ENCODE measurements around the gene TLR9. TPM values are rescaled to one million over a fixed set of nuclear protein-coding genes. Genes with fewer than 3 reads are reported as not detected.
A peak's percentile ranks its signal among the peaks of the same experiment; 100 is the strongest.

TLR9 gene
- total and polyA plus RNA-seq, 8 donors: 0.21 to 1.5 (median 0.41) TPM; not detected in 1

DNA sequence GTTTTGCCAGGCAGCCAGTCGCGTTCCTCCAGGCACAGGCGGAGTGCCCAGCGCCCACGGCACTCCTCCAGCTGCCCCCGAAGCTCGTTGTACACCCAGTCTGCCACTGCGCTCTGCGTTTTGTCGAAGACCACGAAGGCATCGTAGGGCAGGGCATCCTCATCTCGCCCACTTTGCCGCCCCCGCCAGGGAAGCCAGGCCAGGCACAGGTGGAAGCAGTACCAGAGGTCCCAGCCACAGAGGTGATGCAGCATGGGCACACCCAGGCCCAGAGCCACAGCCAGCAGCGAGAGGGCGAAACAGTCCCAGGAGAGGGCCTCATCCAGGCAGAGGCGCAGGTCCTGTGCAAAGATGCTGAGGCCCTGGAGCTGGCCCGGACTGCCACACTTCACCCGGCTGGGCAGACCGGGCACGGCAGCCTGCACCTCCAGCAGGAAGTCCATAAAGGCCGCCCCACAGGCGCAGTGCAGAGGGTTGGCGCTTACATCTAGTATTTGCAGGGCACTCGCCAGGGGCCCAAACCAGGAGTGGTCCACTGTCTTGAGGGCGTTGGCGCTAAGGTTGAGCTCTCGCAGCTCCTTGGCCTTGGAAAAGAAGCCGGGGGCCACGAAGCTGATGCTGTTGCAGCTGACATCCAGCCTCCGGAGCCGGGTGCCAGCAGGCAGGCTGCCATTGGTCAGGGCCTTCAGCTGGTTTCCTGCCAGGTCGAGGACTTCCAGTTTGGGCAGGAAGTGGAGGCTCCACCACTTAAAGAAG, 3.7 kb downstream of the TLR9 start:
- H3K27me3 ChIP-seq: no peaks in the 10 kb centered on the region
- peaks cover 0 to 21% of the 10 kb centered on the region in 2 donors for H3K36me3 ChIP-seq
- peak overlapping the region in 1 of 2 donors; percentile 28 for H3K27ac ChIP-seq
- H3K4me1 ChIP-seq: peaks cover 15 to 69% of the 10 kb centered on the region in 2 donors
- H3K4me3 ChIP-seq: no peak overlapping the region
- TF ChIP-seq CTCF (IDR thresholded peaks at IDR 0.05): no peak
- intact Hi-C loops (cut with DNase I): loop anchor here in 1 of 2 donors (10.0 kb wide), 1 partner anchor 123 kb away; no protein-coding TSS in a partner anchor
- no peaks in the 10 kb centered on the region for H3K9me3 ChIP-seq
- ATAC-seq (no peak), DNase-seq (peak in 1 of 4 donors; percentile 73)

DNA sequence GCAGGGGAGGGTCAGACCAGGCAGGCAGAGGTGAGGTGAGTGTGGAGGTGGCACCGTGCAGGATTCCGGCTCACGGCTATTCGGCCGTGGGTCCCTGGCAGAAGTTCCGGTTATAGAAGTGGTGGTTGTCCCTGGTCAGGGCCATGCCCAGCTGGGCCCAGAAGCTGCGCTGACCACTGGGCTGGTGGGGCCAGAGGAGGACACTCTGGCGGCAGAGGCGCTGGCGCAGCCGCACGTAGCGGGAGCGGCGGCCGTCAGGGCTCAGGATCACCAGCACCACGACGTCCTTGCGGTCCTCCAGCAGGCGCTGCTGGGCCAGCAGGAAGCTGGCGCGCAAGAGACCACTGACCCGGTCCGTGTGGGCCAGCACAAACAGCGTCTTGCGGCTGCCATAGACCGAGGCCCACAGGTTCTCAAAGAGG, 4.3 kb downstream of the TLR9 start:
- DNase-seq: no peak
- Histone ChIP-seq H3K27me3 (no peaks in the 10 kb centered on the region), H3K36me3 (peaks cover 0 to 23% of the 10 kb centered on the region in 2 donors), H3K4me3 (no peak overlapping the region), H3K4me1 (peaks cover 20 to 70% of the 10 kb centered on the region in 2 donors), H3K27ac (no peak overlapping the region), H3K9me3 (no peaks in the 10 kb centered on the region)
- ATAC-seq: no peak
- intact Hi-C loops (cut with DNase I): loop anchor here in 1 of 2 donors (10.0 kb wide), 1 partner anchor 124 kb away; no protein-coding TSS in a partner anchor
- TF ChIP-seq CTCF (IDR thresholded peaks at IDR 0.05): no peak

GRCh38 chr3:52220380-52221026, 4.9 kb downstream of the TLR9 start:
- Histone ChIP-seq H3K9me3 (no peaks in the 10 kb centered on the region), H3K36me3 (peaks cover 0 to 30% of the 10 kb centered on the region in 2 donors), H3K4me3 (no peak overlapping the region), H3K27ac (no peak overlapping the region), H3K27me3 (no peaks in the 10 kb centered on the region), H3K4me1 (peaks cover 20 to 70% of the 10 kb centered on the region in 2 donors)
- intact Hi-C loops (cut with DNase I): loop anchor here in 1 of 2 donors (10.0 kb wide), 1 partner anchor 124 kb away; no protein-coding TSS in a partner anchor
- peak; percentile 75 for ATAC-seq
- DNase-seq: peak in 3 of 4 donors; percentile 80 to 95 (median 80)
- peak; percentile 86 to 96 for TF ChIP-seq CTCF (IDR thresholded peaks at IDR 0.05)

DNA sequence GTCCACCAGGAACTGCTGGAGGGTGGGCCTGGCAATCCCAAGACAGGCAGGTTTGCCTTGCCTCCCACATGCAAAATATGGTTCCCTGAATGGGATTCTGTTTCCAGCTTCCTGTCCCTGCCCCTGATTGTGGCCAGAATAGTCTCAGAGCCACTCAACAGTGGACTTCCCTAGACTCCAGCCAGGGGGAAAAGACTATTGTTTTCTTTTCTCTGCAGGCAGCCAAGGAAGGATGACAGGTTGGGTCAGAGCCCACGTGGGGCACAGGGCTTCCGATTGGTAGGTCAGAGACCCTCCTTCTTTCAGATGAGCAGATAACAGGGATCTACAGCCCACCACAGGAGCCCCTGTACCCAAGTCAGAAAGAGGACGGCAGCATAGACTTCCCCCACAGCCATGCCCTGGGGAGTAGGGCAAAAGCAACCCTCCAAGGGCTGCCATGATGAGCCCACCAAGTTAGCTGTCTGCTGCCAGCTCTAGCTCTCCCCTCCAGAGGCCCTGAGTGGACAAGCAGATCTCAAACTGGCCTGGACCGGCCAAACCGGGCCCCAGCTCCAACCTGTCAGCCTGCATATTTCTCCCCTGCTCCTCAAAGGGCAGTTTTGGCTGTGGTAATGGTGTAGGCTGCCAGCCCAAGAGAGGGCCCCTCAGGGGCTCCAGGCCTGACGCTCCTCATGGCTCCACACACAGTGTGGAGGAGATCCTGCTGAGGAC, 6.4 kb downstream of the TLR9 start:
- H3K36me3 ChIP-seq: peaks cover 5 to 44% of the 10 kb centered on the region in 2 donors
- H3K9me3 ChIP-seq: no peaks in the 10 kb centered on the region
- H3K4me1 ChIP-seq: peaks cover 20 to 66% of the 10 kb centered on the region in 2 donors
- H3K4me3 ChIP-seq: no peak overlapping the region
- intact Hi-C loops (cut with DNase I): no loop called here
- ATAC-seq (peak; percentile 50), DNase-seq (peak in 2 of 4 donors; percentile 73 to 77)
- no peaks in the 10 kb centered on the region for H3K27me3 ChIP-seq
- peak in 1 of 2 donors; percentile 12 for TF ChIP-seq CTCF (IDR thresholded peaks at IDR 0.05)
- H3K27ac ChIP-seq: peak overlapping the region; percentile 44 to 77
